ENCODE data around the gene MAGEB2.

Gene MAGEB2

GRCh38 chrX:30219372-30219771 lies 4.0 kb downstream of the MAGEB2 start:
- Histone ChIP-seq H2AFZ (ENCODE audit: low read depth, low read length) (no peak overlapping the region), H4K20me1 (ENCODE audit: insufficient read depth, low read length) (no peaks in the 10 kb centered on the region), H3K9me3 (ENCODE audit: insufficient read depth, low read length) (no peaks in the 10 kb centered on the region), H3K27ac (ENCODE audit: low read length) (no peak overlapping the region), H3K4me2 (ENCODE audit: low read length) (no peak overlapping the region), H3K4me1 (ENCODE audit: low read length) (no peaks in the 10 kb centered on the region), H3K9ac (ENCODE audit: low read length) (no peak overlapping the region), H3K4me3 (ENCODE audit: low read length) (no peak overlapping the region), H3K36me3 (replicated peaks; ENCODE audit: low read depth, low read length) (no peaks in the 10 kb centered on the region), H3K27me3 (ENCODE audit: low read depth, low read length) (no peaks in the 10 kb centered on the region), H3K79me2 (ENCODE audit: low read length) (no peaks in the 10 kb centered on the region)
- no peak for TF ChIP-seq CTCF (IDR thresholded peaks at IDR 0.05; ENCODE audit: low read depth, low read length)
- no peak for TF ChIP-seq EZH2phosphoT487 (IDR thresholded peaks at IDR 0.05; ENCODE audit: low read depth)

GRCh38 chrX:30220661-30221060 lies 5.3 kb downstream of the MAGEB2 start:
- no peak overlapping the region for H3K27ac ChIP-seq (ENCODE audit: low read length)
- H3K4me2 ChIP-seq (ENCODE audit: low read length) = no peak overlapping the region
- no peaks in the 10 kb centered on the region for H3K4me1 ChIP-seq (ENCODE audit: low read length)
- no peak overlapping the region for H3K4me3 ChIP-seq (ENCODE audit: low read length)
- no peaks in the 10 kb centered on the region for H3K36me3 ChIP-seq (replicated peaks; ENCODE audit: low read depth, low read length)
- no peaks in the 10 kb centered on the region for H3K79me2 ChIP-seq (ENCODE audit: low read length)
- no peak overlapping the region for H2AFZ ChIP-seq (ENCODE audit: low read depth, low read length)
- no peak overlapping the region for H3K9ac ChIP-seq (ENCODE audit: low read length)
- TF ChIP-seq CTCF (IDR thresholded peaks at IDR 0.05; ENCODE audit: low read depth, low read length) = no peak
- TF ChIP-seq EZH2phosphoT487 (IDR thresholded peaks at IDR 0.05; ENCODE audit: low read depth) = no peak
- H4K20me1 ChIP-seq (ENCODE audit: insufficient read depth, low read length) = no peaks in the 10 kb centered on the region
- H3K27me3 ChIP-seq (ENCODE audit: low read depth, low read length) = no peaks in the 10 kb centered on the region
- H3K9me3 ChIP-seq (ENCODE audit: insufficient read depth, low read length) = no peaks in the 10 kb centered on the region

- Histone ChIP-seq H3K4me1 (ENCODE audit: low read length) (no peaks in the 10 kb centered on the region; the same call in 1 of the 2 replicates), H3K79me2 (ENCODE audit: low read length) (no peaks in the 10 kb centered on the region), H3K9me3 (ENCODE audit: insufficient read depth, low read length) (no peaks in the 10 kb centered on the region), H3K27ac (ENCODE audit: low read length) (no peak overlapping the region), H3K27me3 (ENCODE audit: low read depth, low read length) (no peaks in the 10 kb centered on the region), H3K36me3 (replicated peaks; ENCODE audit: low read depth, low read length) (no peaks in the 10 kb centered on the region), H3K9ac (ENCODE audit: low read length) (no peak overlapping the region), H4K20me1 (ENCODE audit: insufficient read depth, low read length) (no peaks in the 10 kb centered on the region), H3K4me3 (ENCODE audit: low read length) (no peak overlapping the region), H2AFZ (ENCODE audit: low read depth, low read length) (no peak overlapping the region), H3K4me2 (ENCODE audit: low read length) (no peak overlapping the region)
- TF ChIP-seq EZH2phosphoT487 (IDR thresholded peaks at IDR 0.05; ENCODE audit: low read depth) (no peak), CTCF (IDR thresholded peaks at IDR 0.05; ENCODE audit: low read depth, low read length) (no peak)
Observed at GRCh38 chrX:30224536-30224935, 9.2 kb downstream of the MAGEB2 start.

GRCh38 chrX:30228526-30228925 lies 13.2 kb downstream of the MAGEB2 start:
- Histone ChIP-seq H4K20me1 (ENCODE audit: insufficient read depth, low read length) (no peaks in the 10 kb centered on the region), H3K9me3 (ENCODE audit: insufficient read depth, low read length) (no peaks in the 10 kb centered on the region), H2AFZ (ENCODE audit: low read depth, low read length) (no peak overlapping the region), H3K4me1 (ENCODE audit: low read length) (no peaks in the 10 kb centered on the region; the same call in 1 of the 2 replicates), H3K27me3 (ENCODE audit: low read depth, low read length) (no peaks in the 10 kb centered on the region), H3K36me3 (replicated peaks; ENCODE audit: low read depth, low read length) (no peaks in the 10 kb centered on the region), H3K27ac (ENCODE audit: low read length) (no peak overlapping the region), H3K9ac (ENCODE audit: low read length) (no peak overlapping the region), H3K4me2 (ENCODE audit: low read length) (no peak overlapping the region), H3K4me3 (ENCODE audit: low read length) (no peak overlapping the region), H3K79me2 (ENCODE audit: low read length) (no peaks in the 10 kb centered on the region)
- TF ChIP-seq CTCF (IDR thresholded peaks at IDR 0.05; ENCODE audit: low read depth, low read length) = no peak
- TF ChIP-seq EZH2phosphoT487 (IDR thresholded peaks at IDR 0.05; ENCODE audit: low read depth) = no peak

Data from OCI-LY3 (cell line).